Stimulated activated naive CD8-positive, alpha-beta T cell treated with anti-CD3 and anti-CD28 coated beads, Interleukin-15, Interleukin-2, amounts not matched to agents 100 U/mL and 50 U/mL, for 24 hours (primary cell): ENCODE data around the gene RAB3C.

Source experiments
- ATAC-seq: fragments of 150-1000 bp; cut with Tn5 transposase; one replicate; pipeline ENCODE4 v1.10.0; 2021
- DNase-seq: peaks from one replicate; pipeline ENCODE4 v3.0.0; 2021

Gene RAB3C

DNA sequence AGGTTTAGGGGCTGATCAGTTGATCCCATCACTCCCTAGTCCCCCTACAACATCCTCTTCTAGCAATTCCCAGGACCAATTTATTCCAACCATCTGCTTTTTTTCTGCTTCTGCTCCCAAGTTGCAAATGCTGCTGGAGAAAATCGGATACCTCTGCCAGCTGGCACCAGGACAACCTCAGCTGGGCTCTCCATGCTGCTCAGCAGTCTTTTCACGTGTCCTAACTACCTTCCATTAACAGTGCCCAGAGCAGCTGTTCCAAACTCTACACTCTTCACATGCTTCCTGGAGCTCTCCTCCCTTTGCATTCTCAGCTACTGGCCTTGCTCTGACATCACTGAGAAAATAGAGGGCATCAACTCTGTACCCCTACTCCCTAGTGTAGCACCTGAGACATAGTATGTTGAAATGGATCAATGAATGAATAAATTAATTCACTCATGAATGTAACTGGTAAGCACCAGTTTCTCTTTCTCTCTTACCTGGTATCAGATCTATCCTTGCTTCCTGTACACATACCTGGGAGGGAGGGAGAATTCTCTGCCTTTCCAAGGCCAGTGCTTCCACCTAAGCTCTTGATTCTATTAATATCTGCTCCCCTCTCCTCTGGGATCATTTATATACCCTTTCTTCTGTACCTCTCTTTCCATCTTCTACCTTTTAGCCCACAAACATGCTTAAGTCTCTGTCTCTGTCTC is 191.0 kb downstream of the RAB3C start:
- no peak for ATAC-seq

DNA sequence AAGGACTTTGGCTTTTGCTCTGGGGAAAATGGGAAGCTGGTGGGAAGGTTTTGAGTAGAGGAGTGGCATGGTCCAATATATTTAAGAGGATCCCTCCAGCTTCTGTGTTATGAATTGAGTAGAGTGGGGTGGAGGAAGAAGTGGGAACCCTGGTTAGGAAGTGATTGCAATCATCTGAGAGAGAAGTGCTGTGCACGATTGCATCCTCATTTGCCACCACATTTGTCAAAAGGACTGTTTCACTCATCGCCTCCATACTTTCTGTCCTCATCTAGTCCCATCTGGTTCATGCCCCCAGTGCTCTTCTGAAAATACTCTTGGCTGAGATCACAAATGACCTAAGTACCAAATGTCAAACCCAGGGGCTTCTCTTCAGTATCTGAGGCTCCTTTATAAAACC is 192.1 kb downstream of the RAB3C start:
- DNase-seq (no peak), ATAC-seq (no peak)

More for the DNA sequence above, 191.0 kb downstream of the RAB3C start:
- DNase-seq, result no peak

DNA sequence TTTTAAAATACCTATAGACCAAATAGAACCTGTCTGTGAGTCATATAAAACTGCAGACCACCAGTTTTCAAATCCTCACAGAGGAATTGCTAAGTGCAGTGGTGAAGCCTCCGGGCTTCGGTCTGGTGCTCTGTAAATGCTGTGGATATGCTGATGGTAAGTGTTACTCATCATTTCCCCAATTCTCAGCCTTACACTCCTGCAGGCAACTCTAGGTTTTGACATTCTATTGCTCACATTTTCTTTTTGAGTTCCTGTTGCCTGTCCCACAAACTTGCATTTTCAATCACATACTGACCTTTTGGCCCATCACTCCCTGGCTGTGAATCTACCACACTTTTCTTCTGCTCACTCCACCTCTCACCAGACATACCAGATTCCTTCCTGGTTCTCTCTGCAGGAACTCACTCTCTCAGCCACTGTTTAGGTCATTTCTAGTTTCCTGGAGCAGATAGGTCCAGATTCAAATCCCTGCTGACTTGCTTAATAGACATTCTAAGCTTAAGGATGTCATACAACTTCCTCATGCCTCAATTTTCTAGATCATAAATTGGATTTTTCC is 192.9 kb downstream of the RAB3C start:
- peak; percentile 91 for ATAC-seq

GRCh38 chr5:58776559-58776958 is 193.7 kb downstream of the RAB3C start:
- no peak for ATAC-seq
- no peak for DNase-seq

More for the DNA sequence above, 192.9 kb downstream of the RAB3C start:
- peak; percentile 9 for DNase-seq

DNA sequence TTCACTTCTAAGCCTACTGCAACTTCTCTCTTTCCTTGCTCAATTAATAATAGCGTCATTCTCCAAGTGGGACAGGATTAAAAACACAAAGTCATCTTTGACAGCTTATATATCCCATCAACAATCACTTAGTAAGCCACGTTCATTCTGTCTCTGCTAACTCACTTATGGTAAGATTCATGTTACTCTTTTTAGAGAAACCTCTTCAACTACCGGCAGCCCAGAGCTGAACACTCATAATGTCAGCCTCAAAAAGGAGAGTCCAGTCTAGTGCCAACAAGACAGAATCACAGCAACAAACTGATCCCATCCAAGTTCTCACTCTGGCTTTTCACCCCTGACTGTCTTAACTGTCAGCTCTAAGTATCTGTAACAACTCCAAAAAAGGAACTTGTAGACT is 196.0 kb downstream of the RAB3C start:
- DNase-seq, result no peak
- ATAC-seq, result no peak

- ATAC-seq, result no peak
- DNase-seq, result no peak
Measured at GRCh38 chr5:58786035-58786434, 203.2 kb downstream of the RAB3C start.

- ATAC-seq (no peak), DNase-seq (no peak)
Measured at GRCh38 chr5:58786711-58787303, 203.9 kb downstream of the RAB3C start.

DNA sequence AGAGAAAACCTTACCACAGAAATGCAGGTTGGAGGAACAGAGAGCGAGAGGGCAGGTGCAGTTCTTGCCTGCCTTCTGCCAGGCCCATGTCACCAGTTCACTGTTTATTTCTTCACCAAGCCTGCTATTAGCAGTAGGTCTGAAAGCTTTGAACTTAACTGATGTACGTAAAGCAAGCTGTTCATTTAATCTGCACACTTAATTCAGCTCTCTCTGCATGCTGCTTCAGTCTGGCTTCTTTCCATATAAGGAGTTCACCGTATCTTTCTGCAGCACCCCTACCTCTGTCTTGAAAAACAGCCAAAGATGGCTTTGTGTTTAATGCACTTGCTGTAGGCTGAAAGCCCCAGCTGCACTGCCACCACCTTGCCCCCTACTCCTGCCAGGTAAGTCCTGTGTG is 205.1 kb downstream of the RAB3C start:
- DNase-seq, result no peak
- no peak for ATAC-seq

GRCh38 chr5:58793888-58794657 is 211.2 kb downstream of the RAB3C start:
- ATAC-seq (no peak), DNase-seq (no peak)

- ATAC-seq, result peak; percentile 75
- peak; percentile 46 for DNase-seq
Measured at GRCh38 chr5:58794875-58795274, 212.0 kb downstream of the RAB3C start.

DNA sequence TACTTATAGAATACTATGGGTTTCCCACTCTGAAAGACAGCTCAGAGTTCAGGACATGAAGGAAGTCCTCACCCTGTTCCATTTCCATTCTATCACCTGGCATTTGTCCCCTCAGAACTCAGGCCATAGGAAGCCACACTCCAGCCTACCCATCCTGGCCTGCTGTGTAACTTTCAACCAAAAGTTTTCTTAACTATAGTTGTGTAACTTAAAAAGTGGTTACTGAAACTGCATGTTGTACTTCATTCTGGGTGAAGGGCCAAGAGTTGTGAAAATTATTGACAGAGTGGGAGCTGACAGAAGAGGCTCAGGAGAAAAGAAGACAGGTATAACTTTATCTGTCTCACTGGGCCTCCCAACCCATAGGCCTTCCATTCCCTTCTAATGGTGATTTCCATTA is 212.5 kb downstream of the RAB3C start:
- DNase-seq (no peak), ATAC-seq (no peak)

DNA sequence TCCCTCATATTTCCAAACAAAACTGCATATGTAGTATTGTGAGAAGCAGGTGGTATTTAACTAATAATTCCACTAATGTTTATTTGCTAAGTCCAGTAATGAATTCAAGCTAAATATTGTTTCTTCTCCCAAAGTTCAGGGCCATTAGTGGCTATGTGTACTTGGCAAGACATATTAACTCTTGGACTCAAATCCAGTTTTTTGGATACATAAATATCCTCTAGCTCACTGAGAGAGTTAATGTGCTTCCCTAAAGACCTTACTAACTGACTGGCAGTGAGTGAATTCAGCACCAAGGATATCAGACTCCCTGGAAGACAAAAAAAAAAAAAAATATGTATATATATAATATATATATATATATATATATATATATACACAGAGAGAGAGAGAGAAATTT is 214.1 kb downstream of the RAB3C start:
- no peak for ATAC-seq
- no peak for DNase-seq

- DNase-seq (no peak), ATAC-seq (no peak)
Measured at GRCh38 chr5:58800356-58800755, 217.5 kb downstream of the RAB3C start.

GRCh38 chr5:58800861-58801540 is 218.1 kb downstream of the RAB3C start:
- no peak for DNase-seq
- ATAC-seq, result no peak

DNA sequence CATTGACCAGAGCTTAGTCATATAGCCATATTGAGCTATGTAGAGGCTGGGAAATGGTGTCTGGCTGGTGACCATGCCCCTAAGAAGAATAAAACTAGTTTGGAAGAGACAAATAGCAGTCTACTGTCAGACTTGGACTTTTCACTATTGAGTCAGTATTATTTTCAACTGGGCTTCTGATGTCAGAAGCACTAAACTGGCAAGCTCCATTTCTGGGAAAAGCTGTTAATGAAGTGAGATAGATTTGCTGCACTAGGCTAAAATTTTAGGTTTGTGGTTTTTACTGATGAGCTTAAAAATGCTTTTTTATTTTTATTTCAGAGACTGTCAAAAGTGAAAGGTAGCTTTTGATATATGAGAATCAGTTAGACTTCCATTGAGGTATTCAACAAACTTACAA is 220.2 kb downstream of the RAB3C start:
- ATAC-seq (no peak), DNase-seq (no peak)

- ATAC-seq, result no peak
- DNase-seq, result no peak
Measured at GRCh38 chr5:58804291-58804690, 221.4 kb downstream of the RAB3C start.

- DNase-seq, result no peak
- no peak for ATAC-seq
Measured at GRCh38 chr5:58810086-58810485, 227.2 kb downstream of the RAB3C start.

DNA sequence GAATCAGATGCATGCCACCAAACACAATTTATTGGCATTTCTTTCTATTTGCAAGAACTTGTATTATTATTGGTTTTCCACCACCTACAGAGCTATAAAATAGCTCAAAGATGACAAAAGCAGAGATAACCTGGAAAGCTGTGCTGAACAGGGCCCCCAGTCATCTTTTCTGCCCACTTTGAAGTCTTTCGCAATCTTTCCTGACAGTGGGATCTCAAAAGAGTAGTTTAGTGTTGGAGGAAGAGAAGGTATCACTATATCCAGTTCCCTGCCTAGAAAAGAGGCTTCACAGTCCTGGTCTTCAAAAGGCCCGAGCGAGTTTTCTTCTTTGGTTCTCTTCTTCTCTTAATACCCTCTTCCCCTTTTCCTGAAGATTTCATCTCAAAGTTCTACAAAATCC is 231.0 kb downstream of the RAB3C start:
- ATAC-seq (no peak), DNase-seq (no peak)

GRCh38 chr5:58816181-58816731 is 233.4 kb downstream of the RAB3C start:
- ATAC-seq (no peak), DNase-seq (no peak)

DNA sequence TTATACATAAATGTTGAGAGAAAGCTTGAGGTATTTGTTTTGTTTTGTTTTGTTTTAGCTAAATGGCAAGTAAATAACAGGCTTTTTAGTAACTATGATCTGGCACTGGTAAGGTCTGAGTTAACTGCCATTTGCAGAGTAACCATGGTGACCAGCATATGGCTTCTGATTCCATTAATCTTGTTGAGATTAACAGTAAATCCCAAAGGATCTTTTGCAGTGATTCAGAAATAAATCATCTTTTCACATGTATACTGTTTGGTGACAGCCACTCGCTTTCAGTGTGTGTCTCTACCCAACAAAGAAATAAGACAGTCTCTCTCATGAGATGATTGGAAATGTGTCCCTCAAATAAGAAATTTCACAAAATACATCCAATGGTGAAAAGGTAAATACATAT is 235.6 kb downstream of the RAB3C start:
- DNase-seq, result no peak
- no peak for ATAC-seq

GRCh38 chr5:58825441-58825840 is 242.6 kb downstream of the RAB3C start:
- no peak for DNase-seq
- no peak for ATAC-seq

GRCh38 chr5:58825899-58826298 is 243.0 kb downstream of the RAB3C start:
- no peak for DNase-seq
- ATAC-seq, result no peak
